Hepatocyte (in vitro differentiated cells): ENCODE data around the gene SDK1.

ENCODE experiments used
- EZH2 ChIP-seq: fragments of 200-600 bp; sonication (generic); IDR thresholded peaks from 2 replicates; pipeline ENCODE4 v1.6.1; 2016; ENCODE audit warnings: antibody characterized with exemption, mild to moderate bottlenecking, borderline replicate concordance
- EZH2phosphoT487 ChIP-seq: fragments of 200-600 bp; sonication (generic); IDR thresholded peaks from one replicate; pipeline ENCODE4 v1.6.1; 2018; ENCODE audit warnings: antibody characterized with exemption, mild to moderate bottlenecking, low read depth, moderate library complexity; ENCODE audit not compliant: unreplicated experiment, severe bottlenecking

- no peak for TF ChIP-seq EZH2phosphoT487
- TF ChIP-seq EZH2, result no peak
Measured at GRCh38 chr7:4100148-4100547, 799.1 kb downstream of the SDK1 start.
